Osteoblast (primary cell): ENCODE data around the gene VTI1A. TPM values are rescaled to one million over a fixed set of nuclear protein-coding genes. Genes with fewer than 3 reads are reported as not detected.

Experiments
- DNase-seq: peaks from one replicate; pipeline ENCODE4 v3.0.0; 2011; ENCODE audit warnings: low spot score, mixed read lengths; ENCODE audit not compliant: insufficient read length; ENCODE audit errors: missing footprints
- H2AFZ ChIP-seq: 2 replicates; pipeline ENCODE4 v1.6.0; 2011; ENCODE audit warnings: mild to moderate bottlenecking, low read length
- H3K27ac ChIP-seq: 2 replicates; pipeline ENCODE4 v1.5.1; 2011; ENCODE audit warnings: mild to moderate bottlenecking, low read depth, low read length, moderate library complexity
- H3K27me3 ChIP-seq: 2 replicates; pipeline ENCODE4 v1.6.0; 2012; ENCODE audit warnings: mild to moderate bottlenecking, control low read depth, inconsistent platforms, low read length, moderate library complexity; ENCODE audit not compliant: insufficient read depth
- H3K36me3 ChIP-seq: 2 replicates; pipeline ENCODE4 v1.5.1; 2011; ENCODE audit warnings: mild to moderate bottlenecking, low read length, control low read depth, moderate library complexity; ENCODE audit not compliant: insufficient read depth
- H3K4me1 ChIP-seq: 2 replicates; pipeline ENCODE4 v1.5.1; 2011; ENCODE audit warnings: mild to moderate bottlenecking, low read length, control low read depth, moderate library complexity; ENCODE audit not compliant: insufficient read depth
- H3K4me2 ChIP-seq: 2 replicates; pipeline ENCODE4 v1.6.0; 2011; ENCODE audit warnings: mild to moderate bottlenecking, low read length; ENCODE audit not compliant: insufficient read depth
- H3K4me3 ChIP-seq: fragments of 200-600 bp; sonication (generic); 3 replicates; pipeline ENCODE4 v1.5.1; 2012; ENCODE audit warnings: mild to moderate bottlenecking, low read length, inconsistent platforms; ENCODE audit not compliant: insufficient read depth
- H3K79me2 ChIP-seq: 2 replicates; pipeline ENCODE4 v1.6.0; 2012; ENCODE audit warnings: mild to moderate bottlenecking, low read length, control low read depth, inconsistent platforms; ENCODE audit not compliant: insufficient read depth
- H3K9me3 ChIP-seq: 2 replicates; pipeline ENCODE4 v1.5.1; 2011; ENCODE audit warnings: low read depth, low read length, control low read depth
- H4K20me1 ChIP-seq: 2 replicates; pipeline ENCODE4 v1.6.0; 2012; ENCODE audit warnings: mild to moderate bottlenecking, low read length, control low read depth; ENCODE audit not compliant: insufficient read depth
- CTCF ChIP-seq: IDR thresholded peaks from 2 replicates; pipeline ENCODE4 v1.5.1; 2011; ENCODE audit warnings: mild to moderate bottlenecking, low read depth, low read length, moderate library complexity; ENCODE audit errors: extremely low read depth
- total RNA-seq: library from RNA; depleted of rRNA; stranded (reverse); fragments of >200 nt; gene quantifications from 2 replicates; pipeline ENCODE4 v1.2.3, GENCODE V29; 2012

The VTI1A gene
- total RNA-seq, 1 donor: 34.7 TPM

GRCh38 chr10:112515852-112516251 lies 68.8 kb downstream of the VTI1A start:
- no peak overlapping the region for H3K4me2 ChIP-seq
- H3K9me3 ChIP-seq: no peaks in the 10 kb centered on the region
- no peak for DNase-seq
- H3K36me3 ChIP-seq: no peaks in the 10 kb centered on the region
- peaks cover 3% of the 10 kb centered on the region for H4K20me1 ChIP-seq
- H3K27ac ChIP-seq: no peak overlapping the region
- H3K4me3 ChIP-seq: no peak overlapping the region
- no peaks in the 10 kb centered on the region for H3K4me1 ChIP-seq
- no peak for TF ChIP-seq CTCF
- no peak overlapping the region for H2AFZ ChIP-seq
- no peaks in the 10 kb centered on the region for H3K27me3 ChIP-seq
- no peaks in the 10 kb centered on the region for H3K79me2 ChIP-seq

DNA sequence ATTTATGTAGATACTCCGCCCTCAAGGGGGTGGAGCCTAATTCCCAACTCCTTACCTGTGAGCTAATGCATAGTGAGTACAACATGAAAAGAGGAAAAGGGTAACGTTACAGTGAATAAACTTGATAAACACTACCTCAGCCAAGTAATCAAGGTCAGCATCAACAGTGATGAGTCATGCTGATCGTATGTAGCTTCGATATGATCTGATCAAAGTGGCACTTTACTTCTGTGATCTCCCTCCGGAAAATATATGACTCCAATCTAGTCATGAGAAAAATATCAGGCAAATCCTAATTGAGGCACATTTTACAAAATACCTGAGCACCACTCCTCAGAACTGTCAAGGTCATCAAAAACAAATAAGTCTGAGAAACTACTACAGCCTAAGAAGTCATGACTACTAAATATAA lies 70.4 kb downstream of the VTI1A start:
- H4K20me1 ChIP-seq: peaks cover 3% of the 10 kb centered on the region
- H3K4me3 ChIP-seq: no peak overlapping the region
- H3K4me1 ChIP-seq: no peaks in the 10 kb centered on the region
- DNase-seq: no peak
- H3K27ac ChIP-seq: no peak overlapping the region
- no peak overlapping the region for H2AFZ ChIP-seq
- H3K36me3 ChIP-seq: no peaks in the 10 kb centered on the region
- no peaks in the 10 kb centered on the region for H3K9me3 ChIP-seq
- no peak for TF ChIP-seq CTCF
- no peak overlapping the region for H3K4me2 ChIP-seq
- no peaks in the 10 kb centered on the region for H3K79me2 ChIP-seq
- H3K27me3 ChIP-seq: no peaks in the 10 kb centered on the region

DNA sequence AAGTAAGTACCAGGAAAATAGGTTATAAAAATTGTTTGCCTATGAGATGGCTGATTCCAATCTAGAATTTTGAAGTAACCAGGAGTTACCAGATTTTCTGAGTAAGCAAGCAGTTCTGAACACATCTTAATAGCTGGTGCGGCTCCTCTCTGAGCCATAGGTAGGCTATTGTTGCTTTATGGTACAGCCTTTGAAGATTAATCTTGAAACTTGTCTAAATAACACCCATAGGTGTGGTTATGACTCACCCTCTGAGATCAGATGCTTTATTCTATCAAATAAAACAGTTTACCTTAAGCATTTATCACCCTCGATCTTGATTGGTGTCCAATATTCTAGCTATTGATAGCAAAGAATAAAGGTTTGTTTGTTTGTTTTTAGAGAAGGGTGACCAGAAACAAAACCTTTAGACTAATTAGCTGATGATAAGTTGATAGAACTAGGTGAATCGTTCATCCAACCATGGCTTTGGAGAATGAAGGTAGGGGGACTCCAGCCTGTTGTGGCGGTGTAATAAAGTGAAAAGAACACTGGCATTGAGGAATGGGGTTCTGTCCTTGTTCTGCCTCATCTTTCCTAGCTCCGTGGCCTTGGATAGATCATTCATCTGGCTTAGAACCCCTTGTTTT lies 72.2 kb downstream of the VTI1A start:
- Histone ChIP-seq H3K36me3 (no peaks in the 10 kb centered on the region), H3K27me3 (no peaks in the 10 kb centered on the region), H3K79me2 (no peaks in the 10 kb centered on the region), H3K4me2 (no peak overlapping the region), H2AFZ (no peak overlapping the region), H3K27ac (no peak overlapping the region), H3K4me1 (no peaks in the 10 kb centered on the region), H3K9me3 (no peaks in the 10 kb centered on the region), H3K4me3 (no peak overlapping the region), H4K20me1 (peaks cover 3% of the 10 kb centered on the region)
- DNase-seq: no peak
- no peak for TF ChIP-seq CTCF

DNA sequence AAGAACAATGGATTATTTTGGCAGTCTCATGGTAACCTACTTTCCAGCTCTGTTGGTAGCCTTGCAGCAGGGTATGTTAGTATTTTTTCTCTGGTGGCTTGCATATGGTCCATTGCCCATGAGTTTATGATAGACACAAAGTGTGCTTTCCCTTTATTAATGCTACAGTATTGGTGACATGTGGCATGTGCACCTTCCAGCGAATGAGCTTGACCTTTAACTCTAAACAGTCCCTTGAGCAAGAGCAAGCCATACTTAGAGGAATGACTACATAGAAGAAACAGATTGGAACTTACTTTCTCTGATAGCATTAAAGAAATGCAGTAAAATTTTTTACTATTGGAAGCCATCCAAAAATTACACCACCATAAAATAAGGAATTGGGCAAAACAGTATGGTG lies 73.9 kb downstream of the VTI1A start:
- Histone ChIP-seq H3K4me1 (peaks cover 11% of the 10 kb centered on the region), H2AFZ (no peak overlapping the region), H3K27ac (no peak overlapping the region), H3K36me3 (no peaks in the 10 kb centered on the region), H3K4me3 (no peak overlapping the region), H3K27me3 (no peaks in the 10 kb centered on the region), H3K4me2 (no peak overlapping the region), H3K79me2 (no peaks in the 10 kb centered on the region), H3K9me3 (no peaks in the 10 kb centered on the region), H4K20me1 (peaks cover 3% of the 10 kb centered on the region)
- no peak for TF ChIP-seq CTCF
- no peak for DNase-seq
